GM21529 (cell line): ENCODE results near the gene ACOXL.

Source experiments
- ATAC-seq: cut with Tn5 transposase; IDR thresholded peaks from one replicate; pipeline ENCODE4 v1.9.1; 2021; ENCODE audit not compliant: unreplicated experiment

The ACOXL gene

DNA sequence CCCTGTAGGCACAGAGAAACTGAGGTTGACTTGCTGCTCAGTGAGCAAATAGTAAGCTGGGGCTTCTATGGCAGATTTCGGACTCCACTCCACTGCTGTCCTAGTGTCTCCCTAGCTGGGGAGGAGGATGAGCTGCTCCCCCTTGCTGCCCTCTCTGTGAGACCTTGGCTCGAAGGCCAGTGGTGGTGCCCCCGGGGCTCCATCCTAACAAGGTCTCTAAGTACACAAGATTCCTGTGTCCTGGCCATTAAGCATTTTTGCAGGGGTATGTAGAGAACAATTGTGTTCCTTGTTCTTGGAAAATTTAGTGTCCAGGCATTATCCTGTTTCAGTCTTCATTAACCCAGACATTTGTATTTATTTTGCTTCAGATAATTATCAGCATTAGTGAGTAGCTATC is 367.0 kb downstream of the ACOXL start:
- ATAC-seq: no peak

DNA sequence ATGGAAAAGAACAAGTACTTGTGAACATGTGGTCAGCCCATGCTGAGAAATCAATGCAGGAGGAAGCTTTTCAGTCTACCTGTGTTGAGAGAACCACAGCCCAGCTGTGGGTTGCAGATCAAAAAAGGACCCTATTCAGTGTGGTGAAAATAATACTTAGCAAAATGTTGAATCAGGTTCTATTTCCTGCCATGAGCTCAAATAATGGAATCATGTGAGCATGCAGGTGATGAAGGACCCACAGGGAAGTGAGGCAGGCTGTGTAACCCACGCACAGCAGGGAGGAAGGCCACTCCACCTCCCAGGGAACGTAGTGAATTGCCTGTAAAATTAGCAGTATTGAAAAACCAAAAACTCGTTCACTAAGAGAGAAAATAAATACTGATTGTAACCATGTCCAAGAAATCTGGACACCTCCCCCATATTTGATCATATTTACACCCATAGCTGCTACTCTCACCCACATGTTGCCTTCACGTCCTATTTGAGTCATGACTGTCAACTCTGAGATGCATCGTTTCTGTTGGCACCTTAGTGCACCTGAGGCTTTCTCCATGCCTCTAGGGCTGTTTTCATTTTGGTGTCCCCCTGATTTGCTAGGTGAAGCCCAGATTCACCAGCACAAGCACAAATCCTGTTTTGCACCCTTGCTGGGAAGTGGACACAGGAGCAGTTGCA is 367.9 kb downstream of the ACOXL start:
- peak; percentile 31 for ATAC-seq

DNA sequence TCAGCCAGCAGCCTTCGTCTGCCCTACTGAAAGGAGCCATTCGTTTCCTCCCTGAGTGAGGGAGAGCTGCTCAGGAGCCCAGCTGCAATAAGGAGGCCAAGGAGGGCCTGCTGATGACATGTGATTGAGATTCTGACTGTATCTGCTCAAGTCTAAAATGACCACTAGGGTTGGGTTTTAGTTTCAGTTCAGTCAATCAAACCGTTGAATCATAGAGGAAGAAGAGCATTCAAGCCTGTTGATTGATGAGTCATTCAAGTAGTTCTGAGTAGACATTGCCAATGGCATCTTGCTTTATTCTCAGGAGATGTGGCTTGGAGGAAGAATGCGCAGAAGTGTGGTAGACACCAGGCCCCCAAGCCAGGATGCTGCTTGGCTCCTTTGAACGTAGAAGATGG is 368.4 kb downstream of the ACOXL start:
- ATAC-seq: peak; percentile 91

DNA sequence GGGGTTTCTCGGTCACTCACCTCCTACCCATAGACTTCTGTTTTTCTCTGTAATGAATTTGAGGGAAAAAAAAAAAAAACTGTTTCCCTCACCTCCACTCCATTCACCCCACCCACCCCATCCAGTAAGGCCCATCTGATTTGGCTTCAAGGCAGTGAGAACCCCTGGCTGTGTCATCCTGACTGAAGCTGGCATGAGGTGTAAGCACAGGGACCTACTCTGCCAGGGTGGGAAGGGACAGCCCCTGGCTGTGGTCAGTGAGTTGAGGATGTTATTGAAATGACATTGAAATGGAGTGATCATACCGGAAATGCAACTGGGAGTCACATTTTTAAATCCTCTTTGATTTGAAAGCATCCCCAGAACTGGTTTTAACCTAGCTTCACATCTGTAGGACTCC is 369.2 kb downstream of the ACOXL start:
- ATAC-seq: no peak

DNA sequence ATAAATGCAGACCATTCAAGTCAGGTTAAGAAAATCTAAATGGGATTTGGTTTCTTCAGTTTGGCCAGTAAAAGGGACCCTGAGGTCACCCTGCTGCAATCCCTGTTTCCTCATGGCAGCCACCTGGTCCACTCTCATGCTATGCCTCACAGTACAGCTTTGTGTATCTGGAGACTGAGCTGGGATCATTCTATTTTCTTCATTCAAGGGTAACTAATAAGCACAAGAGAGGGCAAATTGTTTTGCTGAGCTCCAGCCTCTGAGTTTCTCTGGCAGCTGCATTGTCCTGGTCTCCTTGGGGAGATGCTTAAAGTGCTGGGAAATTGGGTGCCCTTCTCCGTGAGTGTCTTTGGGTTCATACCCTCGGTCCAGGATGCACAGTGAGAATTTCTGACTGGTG is 369.8 kb downstream of the ACOXL start:
- ATAC-seq: no peak

DNA sequence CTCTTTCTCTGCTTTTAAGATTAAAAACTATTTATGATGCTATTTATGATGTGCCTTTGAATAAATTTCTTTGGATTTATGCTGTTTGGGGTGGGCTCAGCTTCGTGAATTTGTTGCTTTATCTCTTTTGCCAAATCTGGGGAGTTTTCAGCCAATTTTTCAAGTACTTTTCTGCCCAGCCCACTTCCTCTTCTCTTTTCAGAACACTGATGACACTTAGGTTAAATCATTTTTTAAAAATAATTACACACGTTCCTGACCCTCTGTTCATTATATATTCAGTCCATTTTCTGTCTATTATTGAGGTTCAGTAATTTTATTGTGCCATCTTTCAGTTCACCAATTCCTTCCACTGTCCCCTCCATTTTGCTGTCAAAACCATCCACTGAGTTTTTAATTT is 373.6 kb downstream of the ACOXL start:
- ATAC-seq: no peak

DNA sequence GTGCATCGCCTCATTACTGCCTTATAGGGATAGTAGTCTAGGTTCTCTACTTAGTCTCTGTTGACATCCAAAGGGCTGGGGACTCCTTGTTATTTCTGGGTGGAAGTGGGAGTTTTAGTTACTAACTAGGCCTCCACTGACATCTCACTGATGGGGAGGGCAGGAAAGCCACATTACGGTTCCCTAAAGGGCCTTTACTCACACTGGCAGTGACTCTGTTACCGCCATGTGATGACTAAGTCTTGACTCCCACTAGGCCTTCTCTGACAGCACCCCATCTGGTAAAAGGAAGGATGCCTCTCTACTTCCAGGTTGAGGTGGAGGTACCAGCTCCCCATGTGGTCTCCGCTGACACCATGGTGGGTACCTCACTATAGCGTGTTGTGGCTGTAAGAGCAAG is 374.3 kb downstream of the ACOXL start:
- ATAC-seq: no peak

DNA sequence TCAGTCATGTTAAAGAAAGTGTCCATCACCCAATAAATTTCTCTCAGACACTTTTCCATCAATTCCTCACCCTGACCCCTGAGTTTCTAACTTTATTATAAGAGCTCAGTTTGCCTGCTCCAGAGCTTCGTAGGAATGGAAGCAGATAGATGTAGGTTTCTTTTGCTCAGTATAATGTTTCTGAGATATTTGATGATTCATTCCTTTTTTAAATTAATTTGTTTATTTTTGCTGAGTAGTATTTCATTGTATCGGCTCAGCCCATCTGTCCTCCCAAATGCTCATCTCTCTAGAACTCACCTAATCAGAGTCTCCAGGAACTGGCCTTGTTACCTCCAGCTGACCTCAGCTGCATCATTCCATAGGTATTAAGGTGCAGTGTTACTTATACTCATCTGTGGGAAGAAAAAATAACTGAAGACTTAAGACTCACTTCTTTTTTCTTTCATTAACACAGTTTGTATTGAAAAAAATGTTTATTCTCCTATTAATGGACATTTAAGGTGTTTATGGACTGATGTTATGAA is 376.4 kb downstream of the ACOXL start:
- ATAC-seq: no peak

DNA sequence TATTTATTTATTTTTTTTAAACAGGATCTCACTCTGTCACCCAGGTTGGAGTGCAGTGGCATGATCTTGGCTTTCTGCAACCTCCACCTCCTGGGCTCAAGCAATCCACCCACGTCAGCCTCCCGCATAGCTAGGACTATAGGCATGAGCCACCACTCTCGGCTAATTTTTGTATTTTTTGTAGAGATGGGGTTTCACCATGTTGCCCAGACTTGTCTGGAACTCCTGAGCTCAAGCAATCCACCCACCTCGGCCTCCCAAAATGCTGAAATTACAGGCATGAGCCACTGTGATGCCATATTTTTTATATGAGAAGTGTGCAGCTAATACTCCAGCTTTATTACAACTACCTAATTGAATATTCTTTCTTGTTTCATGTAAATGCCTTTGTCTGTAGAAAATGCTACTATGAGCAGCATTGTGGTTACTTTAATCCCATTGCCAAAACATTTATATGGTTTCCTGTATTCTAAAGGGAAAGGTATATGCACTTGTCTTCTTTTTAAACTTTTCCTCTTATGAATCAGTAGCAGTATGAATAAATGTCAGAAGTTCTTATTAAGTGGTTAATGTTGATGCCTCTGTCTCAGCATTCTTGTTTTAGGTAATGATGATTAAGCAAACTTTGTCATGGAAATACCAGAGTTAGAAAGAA is 378.9 kb downstream of the ACOXL start:
- ATAC-seq: no peak

DNA sequence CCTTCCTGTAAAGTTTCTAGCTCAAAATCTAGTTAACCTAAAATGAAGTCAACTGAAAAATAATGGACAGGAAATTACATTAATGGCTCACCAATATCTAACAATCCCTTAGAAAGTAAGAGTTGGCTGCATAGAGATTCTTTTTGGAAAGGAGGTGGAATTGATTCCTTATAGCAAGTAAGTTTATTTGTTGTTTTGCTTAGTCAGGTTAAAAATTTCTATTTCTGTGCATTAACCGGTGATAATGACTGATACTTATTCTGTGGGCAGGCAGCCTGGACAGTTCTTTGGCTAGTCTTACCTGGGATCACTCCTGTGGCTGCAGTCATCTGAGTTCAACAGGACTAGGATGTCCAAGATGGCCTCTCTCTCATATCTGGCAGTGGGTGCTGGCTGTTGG is 381.5 kb downstream of the ACOXL start:
- ATAC-seq: no peak

DNA sequence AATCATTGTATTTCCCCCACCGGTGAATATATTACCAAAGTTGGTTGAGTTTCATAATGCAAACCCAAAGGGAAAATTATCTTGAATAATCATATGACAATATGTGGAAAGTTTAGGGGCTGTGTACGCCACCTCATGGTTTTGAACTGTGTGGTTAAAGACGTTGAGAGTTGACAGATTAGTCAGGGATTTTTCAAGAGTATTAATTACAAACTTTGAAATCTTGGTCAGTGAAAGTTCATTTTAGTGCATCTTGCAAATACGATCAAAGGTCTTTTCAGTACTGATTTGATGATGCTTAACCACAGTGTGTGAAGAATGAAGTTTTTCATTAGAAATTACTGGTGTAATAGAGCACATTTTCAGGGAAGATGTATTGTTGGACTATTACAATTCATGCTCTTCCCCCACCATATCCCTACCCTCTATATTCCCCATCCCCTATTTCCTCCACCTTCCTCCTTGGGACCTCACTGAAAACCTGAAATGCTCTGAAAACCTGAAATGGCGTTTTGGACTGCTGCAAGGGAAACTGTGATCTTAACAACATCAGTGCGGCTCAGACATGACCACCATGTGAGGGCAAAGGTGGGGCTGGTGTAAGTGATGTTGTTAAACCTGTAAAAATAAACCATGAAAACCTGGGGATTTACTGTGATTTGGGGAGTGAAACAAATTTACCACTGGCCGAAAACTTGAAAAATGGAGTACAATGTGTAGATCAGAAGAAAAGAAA is 383.8 kb downstream of the ACOXL start:
- ATAC-seq: no peak

DNA sequence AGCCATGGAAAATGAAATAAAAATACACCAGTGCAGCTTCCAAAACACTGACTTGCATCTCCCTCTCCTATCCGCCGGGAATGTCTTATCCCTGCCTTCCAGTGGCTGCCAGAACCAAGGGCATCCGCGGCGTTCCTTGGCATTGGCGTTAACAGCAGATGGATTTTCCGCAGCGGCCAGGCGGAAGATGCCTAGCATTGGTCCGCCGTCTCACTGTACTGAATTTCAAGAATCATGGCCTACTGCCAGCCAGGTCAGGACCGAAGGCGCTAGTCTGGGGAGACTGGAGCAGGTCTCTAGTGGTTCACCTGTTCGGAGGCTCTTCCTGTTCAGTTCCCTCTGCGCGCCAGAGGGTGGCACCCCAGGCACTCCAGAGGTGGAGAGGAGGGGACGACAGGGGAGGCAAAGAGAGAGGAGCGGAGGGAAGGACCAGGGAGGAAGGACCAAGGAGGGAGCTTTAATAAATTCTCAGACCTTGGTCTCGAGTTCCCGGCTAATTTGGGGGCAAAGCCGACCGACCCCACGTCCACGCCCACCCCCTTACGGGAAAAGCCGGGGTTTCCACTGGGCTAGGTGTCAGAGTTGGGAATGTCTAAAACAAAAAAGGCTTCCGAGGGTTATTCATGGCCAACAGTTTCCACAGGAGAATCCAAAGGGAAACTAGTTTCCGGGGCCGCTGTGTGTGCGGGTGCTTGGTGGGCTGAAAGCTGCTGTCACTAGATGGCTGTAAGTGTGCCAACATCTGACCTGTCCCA is 384.6 kb downstream of the ACOXL start:
- no peak for ATAC-seq

DNA sequence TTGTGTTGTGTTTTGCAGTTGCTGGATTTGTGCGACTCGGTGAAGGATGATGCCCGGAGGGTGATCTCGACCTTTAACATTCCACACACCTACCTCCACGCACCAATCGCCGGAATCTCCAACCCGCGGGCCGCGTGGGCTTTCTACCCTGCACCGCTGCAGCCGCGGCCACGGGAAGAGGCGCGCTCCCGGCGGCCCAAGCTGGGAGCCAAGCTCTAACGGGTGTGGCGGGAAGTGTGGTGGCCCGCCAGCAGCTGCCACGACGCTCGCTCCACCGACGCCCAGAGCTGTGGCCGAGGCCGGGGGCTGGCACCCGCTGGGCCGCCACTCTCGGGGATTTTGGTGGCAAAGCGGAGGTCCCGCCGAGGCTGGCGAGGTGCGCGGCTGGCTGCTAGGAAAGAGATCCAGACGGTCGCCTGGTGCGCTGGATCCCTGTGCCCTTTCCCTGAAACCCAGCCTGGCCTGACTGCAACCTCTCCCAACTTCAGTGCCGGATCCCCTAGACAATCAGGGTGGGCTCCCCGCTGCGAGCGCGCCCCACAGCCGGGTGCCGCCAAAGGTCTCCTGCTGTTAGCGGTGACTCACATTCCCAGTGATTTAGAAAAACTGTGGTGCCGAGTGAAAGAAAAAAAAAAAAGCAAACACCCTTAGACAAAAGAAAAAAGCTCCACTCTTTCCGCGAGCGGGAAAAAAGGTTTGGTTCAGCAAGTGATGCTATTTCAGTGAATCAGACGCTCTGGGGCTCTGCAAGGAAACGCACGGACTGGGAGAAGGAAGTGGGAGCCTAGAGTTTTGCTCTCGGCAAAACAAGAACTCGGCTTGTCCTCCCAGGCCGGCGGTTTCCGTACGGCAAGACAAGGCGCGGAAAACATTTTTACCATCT is 385.5 kb downstream of the ACOXL start:
- no peak for ATAC-seq

DNA sequence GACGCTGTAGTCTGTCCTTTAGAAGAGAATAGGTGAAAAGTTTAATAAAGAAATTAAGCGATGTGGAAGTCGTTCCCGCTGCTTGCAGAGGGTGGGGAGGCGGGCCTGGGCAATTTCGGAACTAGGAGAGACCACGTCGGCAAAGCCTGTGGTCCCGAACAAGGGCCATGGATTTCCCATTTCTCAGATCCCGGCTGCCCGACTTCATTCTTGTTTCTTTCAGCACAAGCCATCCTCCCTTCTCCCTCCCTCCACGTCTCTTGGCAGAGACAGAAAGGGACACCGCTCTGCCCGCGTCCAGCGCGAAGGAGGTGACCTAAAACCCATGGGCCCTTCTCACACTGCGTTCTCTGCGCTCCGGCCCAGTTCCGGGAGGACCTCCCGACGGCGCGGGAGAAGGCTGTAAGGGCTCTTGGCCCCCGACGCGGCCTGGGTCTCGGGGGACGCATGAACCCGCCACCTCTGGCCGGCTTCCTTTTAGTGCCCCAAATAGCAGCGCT is 386.2 kb downstream of the ACOXL start:
- no peak for ATAC-seq

DNA sequence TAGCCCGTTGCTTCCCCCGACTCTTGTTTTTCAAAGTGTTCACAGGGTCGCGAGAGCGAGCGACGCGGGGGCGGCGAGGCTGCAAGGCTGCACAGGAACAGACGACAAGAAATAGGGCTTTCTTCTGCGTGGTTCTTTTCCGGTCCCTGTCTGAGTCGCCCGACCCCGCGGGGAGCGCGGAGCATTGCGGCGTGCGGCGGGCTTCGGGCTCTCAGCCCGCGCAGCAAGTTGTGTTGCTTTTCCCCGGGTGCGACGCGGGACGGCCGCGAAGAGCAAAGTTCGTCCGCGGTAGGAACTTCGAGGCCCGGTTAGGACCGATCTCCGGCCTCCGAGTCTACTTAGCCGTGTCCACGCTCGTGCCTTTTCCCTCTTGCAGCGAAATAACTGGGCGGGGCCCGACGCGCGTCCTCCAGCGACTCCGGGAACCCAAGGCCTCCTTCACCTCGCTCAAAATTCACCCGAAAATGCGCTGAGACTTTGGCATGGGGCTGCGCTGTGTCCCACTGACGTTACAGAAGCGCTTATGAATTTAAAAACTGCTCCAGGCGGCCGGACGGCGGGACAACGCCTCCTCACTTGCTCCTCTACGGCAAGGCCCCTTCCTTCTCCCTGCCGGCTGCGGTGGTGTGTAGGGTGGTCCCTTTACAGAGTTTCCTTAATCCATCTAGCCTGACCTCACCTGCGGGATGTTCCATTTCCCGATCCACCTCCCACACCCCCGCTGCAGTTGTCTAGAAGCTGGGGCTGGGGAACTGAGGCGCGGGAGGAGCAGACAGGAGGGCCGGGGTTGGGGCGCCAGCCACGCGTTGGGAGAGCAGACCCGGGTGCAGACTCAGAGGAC is 386.8 kb downstream of the ACOXL start:
- ATAC-seq: no peak

DNA sequence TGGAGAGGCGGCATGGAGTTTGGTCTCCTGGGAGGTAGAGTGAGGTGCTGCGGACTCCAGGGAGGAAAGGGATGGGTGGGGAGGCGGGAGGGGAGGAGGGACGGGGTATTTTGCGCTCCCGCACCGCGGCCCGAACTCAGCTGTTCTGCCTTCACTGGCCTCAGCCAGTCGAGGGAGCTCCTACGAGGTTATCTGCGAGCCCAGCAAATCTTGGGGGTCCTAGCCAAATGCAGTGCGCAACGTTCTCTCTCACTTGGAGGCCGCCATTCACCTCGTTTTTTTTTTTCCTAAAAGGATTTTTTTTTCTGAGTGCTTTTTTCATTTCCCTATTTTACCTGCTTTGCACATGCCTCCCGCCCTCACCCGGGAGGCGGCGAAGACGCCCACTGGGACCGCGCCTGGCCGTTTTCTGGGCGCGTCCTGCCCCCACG is 387.5 kb downstream of the ACOXL start:
- ATAC-seq: peak; percentile 6

DNA sequence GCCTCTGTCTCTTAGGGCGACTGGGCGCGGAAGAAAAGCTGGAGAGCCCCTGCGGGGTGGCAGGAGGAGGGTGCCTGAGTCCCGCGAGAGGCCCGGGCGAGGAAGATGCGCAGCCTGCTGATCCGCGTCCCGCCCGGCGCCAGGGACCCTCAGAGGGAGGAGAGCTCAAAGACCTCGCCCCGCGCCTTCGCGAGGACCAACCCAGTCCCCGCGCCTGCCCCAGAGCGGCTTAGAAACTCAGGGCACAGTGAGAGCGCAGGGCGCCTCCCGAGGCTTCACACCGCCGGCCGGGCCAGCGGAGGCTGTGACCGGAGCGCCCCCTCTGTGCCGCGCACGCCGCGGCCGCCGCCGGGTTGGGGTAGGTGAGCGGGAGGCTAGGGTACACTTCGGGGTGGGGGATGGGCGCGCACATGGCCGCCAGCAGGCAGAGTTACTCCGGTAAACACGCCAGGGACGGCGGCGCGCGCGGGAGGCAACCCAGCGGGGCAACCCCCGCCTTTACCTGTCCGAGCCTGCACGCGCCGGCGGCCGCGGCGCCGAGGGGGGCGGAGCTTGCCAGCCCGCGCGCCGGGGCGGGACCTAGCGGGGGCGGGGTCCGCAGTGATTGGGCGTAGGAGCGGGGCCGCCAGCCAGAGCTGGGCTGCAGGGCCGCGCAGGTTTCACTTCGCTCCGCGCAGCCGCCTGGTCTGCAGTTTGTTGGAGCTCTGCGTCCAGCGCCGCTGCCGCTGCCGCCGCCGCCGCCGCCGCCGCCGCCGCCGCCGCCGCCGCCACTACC is 388.1 kb downstream of the ACOXL start, which contains the start of gene BCL2L11:
TSS of gene BCL2L11 (plus strand) at position 662 of the 775 bp plus-strand sequence. CDS start 2,832 bp downstream, outside the sequence.
- ATAC-seq: peak; percentile 56
